ENCODE results near the gene COL5A1. TPM values are rescaled to one million over a fixed set of nuclear protein-coding genes. Genes with fewer than 3 reads are reported as not detected.

Gene COL5A1
- total and polyA plus RNA-seq, 4 donors: 12.2 to 169 (median 65.4) TPM

GRCh38 chr9:134619983-134620661 is 21.5 kb upstream of the COL5A1 start:
- ATAC-seq (ENCODE audit: insufficient read depth, low FRiP score): no peak
- H3K36me3 ChIP-seq (ENCODE audit: control insufficient read depth in 4 of 4, insufficient read depth in 4 of 4, low read length in 4 of 4): no peaks in the 10 kb centered on the region
- H3K4me1 ChIP-seq (ENCODE audit: control insufficient read depth in 5 of 5, insufficient read depth in 5 of 5, low read length in 5 of 5): peaks cover 0 to 16% (median 2%) of the 10 kb centered on the region in 5 donors
- no peak overlapping the region for H3K27ac ChIP-seq (ENCODE audit: low read depth in 1 of 2, low read length in 1 of 2)
- peaks cover 0 to 5% (median 0%) of the 10 kb centered on the region in 3 donors for H3K27me3 ChIP-seq (ENCODE audit: control insufficient read depth in 3 of 3, insufficient read depth in 3 of 3, low read length in 2 of 3)
- TF ChIP-seq CTCF (IDR thresholded peaks at IDR 0.05; ENCODE audit: control extremely low read depth, extremely low read depth): no peak
- 92 to 93% methylated on average over 18 to 19 of the region's 19 CpGs for WGBS, 2 donors
- H3K9ac ChIP-seq (ENCODE audit: insufficient read depth in 1 of 2, low read length in 2 of 2): no peak overlapping the region
- H3K4me3 ChIP-seq: no peak overlapping the region
- peak in 1 of 3 donors; percentile 5 for DNase-seq
- H3K9me3 ChIP-seq (ENCODE audit: control insufficient read depth in 4 of 4, insufficient read depth in 3 of 4, low read length in 3 of 4): no peaks in the 10 kb centered on the region

DNA sequence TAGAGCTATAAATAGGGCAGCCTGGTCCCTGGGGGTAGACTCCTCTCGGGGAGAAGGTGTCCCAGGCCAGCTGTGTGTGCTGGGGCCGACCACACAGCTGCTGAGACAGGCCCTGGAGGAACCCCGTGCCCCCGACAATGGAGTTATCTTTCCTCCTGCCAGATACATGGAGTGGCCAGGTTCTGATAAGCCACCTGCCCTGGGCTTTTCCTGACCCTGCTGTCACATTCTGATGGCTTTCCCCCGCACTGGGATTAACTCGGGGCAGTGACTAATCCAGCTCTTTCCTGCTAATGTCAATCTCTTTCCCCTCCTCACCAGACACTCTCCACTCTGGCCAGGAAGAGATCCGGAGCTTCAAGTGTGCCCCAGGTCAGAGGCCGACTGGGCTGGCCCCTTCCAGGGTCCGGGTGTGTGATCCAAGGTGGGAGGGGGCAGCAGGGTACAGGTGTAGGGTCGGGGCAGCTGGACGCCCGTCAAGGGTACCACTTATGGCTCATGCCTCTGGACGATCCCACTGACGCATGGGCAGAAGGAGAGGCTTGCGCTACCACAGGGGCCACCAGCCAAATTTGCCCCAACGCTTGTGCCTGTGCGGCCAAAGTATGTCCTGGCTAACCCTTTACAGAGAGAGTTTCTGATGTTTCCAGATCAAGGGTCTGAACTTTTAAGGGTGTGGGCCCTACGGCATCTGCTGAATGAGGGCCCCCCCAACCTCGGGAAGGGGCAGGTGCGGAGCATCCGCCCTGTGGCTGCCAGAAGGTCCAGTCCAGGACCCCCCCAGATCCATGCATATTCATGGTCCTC is 20.6 kb upstream of the COL5A1 start:
- no peak overlapping the region for H3K27ac ChIP-seq (ENCODE audit: low read depth in 1 of 2, low read length in 1 of 2)
- H3K4me3 ChIP-seq: no peak overlapping the region
- H3K36me3 ChIP-seq (ENCODE audit: control insufficient read depth in 4 of 4, insufficient read depth in 4 of 4, low read length in 4 of 4): no peaks in the 10 kb centered on the region
- H3K4me1 ChIP-seq (ENCODE audit: control insufficient read depth in 5 of 5, insufficient read depth in 5 of 5, low read length in 5 of 5): peaks cover 0 to 24% (median 4%) of the 10 kb centered on the region in 5 donors
- DNase-seq (peak in 1 of 3 donors; percentile 8), ATAC-seq (ENCODE audit: insufficient read depth, low FRiP score) (no peak)
- TF ChIP-seq CTCF (IDR thresholded peaks at IDR 0.05; ENCODE audit: control extremely low read depth, extremely low read depth): no peak
- no peak overlapping the region for H3K9ac ChIP-seq (ENCODE audit: insufficient read depth in 1 of 2, low read length in 2 of 2)
- peaks cover 0 to 5% (median 0%) of the 10 kb centered on the region in 3 donors for H3K27me3 ChIP-seq (ENCODE audit: control insufficient read depth in 3 of 3, insufficient read depth in 3 of 3, low read length in 2 of 3)
- WGBS, 2 donors: 76 to 84% methylated on average over 21 of the region's 21 CpGs
- H3K9me3 ChIP-seq (ENCODE audit: control insufficient read depth in 4 of 4, insufficient read depth in 3 of 4, low read length in 3 of 4): no peaks in the 10 kb centered on the region

GRCh38 chr9:134621558-134622110 is 20.0 kb upstream of the COL5A1 start:
- no peak for TF ChIP-seq CTCF (IDR thresholded peaks at IDR 0.05; ENCODE audit: control extremely low read depth, extremely low read depth)
- Histone ChIP-seq H3K36me3 (ENCODE audit: control insufficient read depth in 4 of 4, insufficient read depth in 4 of 4, low read length in 4 of 4) (no peaks in the 10 kb centered on the region), H3K9ac (ENCODE audit: insufficient read depth in 1 of 2, low read length in 2 of 2) (no peak overlapping the region), H3K4me3 (no peak overlapping the region), H3K9me3 (ENCODE audit: control insufficient read depth in 4 of 4, insufficient read depth in 3 of 4, low read length in 3 of 4) (no peaks in the 10 kb centered on the region), H3K27me3 (ENCODE audit: control insufficient read depth in 3 of 3, insufficient read depth in 3 of 3, low read length in 2 of 3) (peaks cover 0 to 5% (median 0%) of the 10 kb centered on the region in 3 donors), H3K27ac (ENCODE audit: low read depth in 1 of 2, low read length in 1 of 2) (no peak overlapping the region), H3K4me1 (ENCODE audit: control insufficient read depth in 5 of 5, insufficient read depth in 5 of 5, low read length in 5 of 5) (peaks cover 0 to 30% (median 4%) of the 10 kb centered on the region in 5 donors)
- 94% methylated on average over 12 of the region's 12 CpGs for WGBS, 2 donors
- ATAC-seq (ENCODE audit: insufficient read depth, low FRiP score): no peak
- peak in 1 of 3 donors; percentile 2 for DNase-seq

All from lung (tissue), 12 donors.